ENCODE data around the gene ZIC1.

GRCh38 chr3:147368151-147368550 lies 41.0 kb upstream of the ZIC1 start:
- TF ChIP-seq, protein P1, sequence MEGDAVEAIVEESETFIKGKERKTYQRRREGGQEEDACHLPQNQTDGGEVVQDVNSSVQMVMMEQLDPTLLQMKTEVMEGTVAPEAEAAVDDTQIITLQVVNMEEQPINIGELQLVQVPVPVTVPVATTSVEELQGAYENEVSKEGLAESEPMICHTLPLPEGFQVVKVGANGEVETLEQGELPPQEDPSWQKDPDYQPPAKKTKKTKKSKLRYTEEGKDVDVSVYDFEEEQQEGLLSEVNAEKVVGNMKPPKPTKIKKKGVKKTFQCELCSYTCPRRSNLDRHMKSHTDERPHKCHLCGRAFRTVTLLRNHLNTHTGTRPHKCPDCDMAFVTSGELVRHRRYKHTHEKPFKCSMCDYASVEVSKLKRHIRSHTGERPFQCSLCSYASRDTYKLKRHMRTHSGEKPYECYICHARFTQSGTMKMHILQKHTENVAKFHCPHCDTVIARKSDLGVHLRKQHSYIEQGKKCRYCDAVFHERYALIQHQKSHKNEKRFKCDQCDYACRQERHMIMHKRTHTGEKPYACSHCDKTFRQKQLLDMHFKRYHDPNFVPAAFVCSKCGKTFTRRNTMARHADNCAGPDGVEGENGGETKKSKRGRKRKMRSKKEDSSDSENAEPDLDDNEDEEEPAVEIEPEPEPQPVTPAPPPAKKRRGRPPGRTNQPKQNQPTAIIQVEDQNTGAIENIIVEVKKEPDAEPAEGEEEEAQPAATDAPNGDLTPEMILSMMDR (IDR thresholded peaks at IDR 0.05): no peak
- no peak for TF ChIP-seq EZH2 (IDR thresholded peaks at IDR 0.05; ENCODE audit: borderline replicate concordance, insufficient read depth, low read depth, low read length, poor library complexity, severe bottlenecking)

All from B cell (primary cell).